GM19395 (cell line): Measurements from ENCODE around the gene ATF3.

Experiments used
- ATAC-seq: cut with Tn5 transposase; IDR thresholded peaks from one replicate; pipeline ENCODE4 v1.9.1; 2021; ENCODE audit warnings: mild to moderate bottlenecking, moderate library complexity; ENCODE audit not compliant: unreplicated experiment

Gene ATF3

GRCh38 chr1:212607913-212608391 lies 609 bp upstream of the ATF3 start:
- ATAC-seq = peak; percentile 8

DNA sequence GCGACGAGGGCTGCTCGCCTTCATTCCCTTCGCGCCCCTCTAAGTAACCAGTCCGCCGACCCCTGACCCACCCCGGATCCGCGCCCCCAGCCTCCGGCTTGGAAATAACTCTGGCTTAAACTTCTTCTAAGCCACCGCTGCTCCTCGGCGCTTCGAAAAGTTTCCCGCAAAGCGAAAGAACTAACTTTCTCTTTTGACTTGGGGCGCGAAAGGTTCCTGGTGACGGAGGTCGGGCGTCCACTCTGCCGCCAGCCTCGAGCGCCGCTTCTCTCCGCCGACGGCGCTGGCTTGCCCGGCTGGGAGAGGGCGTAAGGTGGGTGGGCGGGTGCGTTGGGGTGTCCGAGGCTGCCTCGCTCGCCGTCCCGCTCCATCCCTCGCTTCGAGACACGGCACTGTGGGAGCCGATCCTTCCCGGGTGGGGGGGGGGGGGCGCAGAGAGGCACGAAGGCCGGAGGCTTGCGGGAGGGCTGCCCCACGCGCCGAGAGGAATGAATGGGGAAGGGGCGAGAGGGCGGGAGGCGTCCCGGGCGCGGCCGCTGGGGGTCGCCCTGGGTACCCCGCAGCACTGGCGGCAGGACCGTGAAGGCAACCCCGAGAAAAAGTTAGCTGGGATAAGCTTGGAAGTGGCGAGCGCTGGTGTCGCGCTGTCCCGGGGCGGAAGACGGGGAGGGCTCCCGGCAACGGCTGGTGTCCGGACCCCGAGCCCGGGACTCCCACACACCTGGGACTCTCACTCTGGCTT lies 569 bp downstream of the ATF3 start:
- ATAC-seq = peak; percentile 28

DNA sequence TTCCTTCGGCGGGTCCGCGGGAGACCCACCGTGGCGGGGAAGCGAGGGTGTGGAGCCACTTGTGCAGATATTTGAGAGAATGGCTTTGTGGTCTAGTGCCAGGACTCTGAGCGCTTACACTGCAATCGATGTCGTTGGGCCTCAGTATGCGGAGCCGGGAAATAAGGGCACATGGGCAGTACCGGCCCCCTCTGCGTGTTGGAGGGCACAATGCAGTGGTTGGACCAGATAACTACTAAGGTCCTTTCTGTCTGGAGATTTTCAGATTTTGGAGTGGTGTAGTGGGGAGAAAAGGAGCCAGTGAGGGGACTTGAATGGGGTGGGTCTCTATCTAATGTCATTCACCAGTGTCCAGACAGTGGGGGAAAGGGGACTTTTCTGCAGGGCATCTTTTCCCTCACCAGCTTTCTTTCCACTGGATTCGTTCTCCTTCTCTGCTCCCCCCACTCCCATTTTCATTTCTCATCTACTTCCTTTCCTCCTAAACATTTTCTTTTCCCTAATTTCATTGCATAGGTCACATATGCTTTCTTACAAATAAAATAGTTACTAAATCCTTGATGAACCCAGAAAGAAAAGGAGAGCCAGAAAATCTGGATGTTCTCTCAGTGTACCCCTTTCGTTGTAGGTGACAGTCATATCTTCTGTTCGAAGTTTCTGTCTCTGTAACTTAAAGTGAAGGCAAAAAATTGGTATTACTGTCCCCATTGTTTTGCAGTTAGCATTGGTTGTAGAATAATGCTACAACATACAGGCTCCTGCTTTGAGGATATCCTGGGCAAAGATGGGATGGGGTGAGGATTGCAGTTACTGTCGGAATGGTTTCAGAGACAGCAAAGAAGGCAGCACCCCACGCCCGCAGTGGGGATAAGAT lies 1.4 kb downstream of the ATF3 start:
- peak; percentile 2 for ATAC-seq

DNA sequence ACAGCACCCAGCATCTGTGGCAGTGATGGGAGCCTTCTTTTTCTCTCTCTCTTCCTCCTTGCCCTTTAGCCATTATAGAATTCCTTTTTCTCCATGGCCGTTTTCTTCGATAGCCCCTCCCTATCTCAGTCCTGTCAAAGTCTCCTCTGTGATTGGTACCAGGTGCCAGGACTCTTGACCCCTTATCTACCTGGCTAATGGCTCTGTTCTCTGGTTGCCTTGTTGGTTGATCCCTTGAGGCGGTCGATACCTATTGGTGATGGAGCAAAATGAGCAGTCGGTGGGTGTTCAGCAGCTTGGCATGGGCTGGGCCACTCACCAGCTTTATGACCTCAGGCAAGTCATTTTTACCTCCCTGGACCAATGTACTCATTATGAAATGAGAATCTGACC lies 2.0 kb downstream of the ATF3 start:
- ATAC-seq = no peak

GRCh38 chr1:212611000-212611948 lies 2.7 kb downstream of the ATF3 start:
- no peak for ATAC-seq

- no peak for ATAC-seq
These were observed 3.7 kb downstream of the ATF3 start for GRCh38 chr1:212612041-212612961.

GRCh38 chr1:212613440-212614335 lies 5.1 kb downstream of the ATF3 start:
- ATAC-seq = no peak

DNA sequence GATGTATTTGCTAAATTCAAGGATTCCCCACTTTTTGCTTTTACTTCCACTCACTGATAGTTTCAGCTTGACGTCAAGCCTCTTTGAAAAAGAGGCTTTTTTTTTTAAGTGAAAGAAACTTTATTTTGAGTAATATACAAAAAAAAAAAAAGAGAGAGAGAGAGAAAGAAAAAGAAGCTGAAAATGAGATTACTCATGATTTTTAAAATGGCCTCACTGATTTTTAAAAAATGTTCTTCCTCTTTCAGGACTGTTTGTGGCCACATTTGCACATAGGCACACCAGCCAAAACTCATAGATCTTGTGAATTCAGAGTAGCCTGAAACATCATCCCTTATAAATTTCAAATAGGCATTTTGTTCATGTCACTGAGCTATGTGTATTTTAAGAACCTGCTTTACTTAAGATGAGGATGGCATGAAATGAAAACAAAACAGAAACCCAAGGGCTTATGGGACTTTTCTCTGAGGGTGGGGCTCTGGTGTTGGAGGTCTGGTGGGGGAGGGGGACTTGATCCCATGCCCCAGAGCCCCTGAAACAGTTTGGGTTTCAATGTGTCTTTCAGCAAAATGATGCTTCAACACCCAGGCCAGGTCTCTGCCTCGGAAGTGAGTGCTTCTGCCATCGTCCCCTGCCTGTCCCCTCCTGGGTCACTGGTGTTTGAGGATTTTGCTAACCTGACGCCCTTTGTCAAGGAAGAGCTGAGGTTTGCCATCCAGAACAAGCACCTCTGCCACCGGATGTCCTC lies 6.1 kb downstream of the ATF3 start:
- ATAC-seq = no peak

DNA sequence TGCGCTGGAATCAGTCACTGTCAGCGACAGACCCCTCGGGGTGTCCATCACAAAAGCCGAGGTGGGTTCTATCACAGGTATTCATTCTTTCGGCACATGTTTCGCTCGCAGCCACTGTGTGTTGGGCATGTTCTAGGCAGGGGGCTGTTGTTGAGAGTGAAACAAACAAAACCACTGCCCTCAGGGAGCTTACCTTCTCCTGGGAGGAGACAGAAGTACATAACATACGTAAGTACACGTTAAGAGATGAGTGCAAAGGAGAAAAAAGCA lies 6.6 kb downstream of the ATF3 start:
- no peak for ATAC-seq

DNA sequence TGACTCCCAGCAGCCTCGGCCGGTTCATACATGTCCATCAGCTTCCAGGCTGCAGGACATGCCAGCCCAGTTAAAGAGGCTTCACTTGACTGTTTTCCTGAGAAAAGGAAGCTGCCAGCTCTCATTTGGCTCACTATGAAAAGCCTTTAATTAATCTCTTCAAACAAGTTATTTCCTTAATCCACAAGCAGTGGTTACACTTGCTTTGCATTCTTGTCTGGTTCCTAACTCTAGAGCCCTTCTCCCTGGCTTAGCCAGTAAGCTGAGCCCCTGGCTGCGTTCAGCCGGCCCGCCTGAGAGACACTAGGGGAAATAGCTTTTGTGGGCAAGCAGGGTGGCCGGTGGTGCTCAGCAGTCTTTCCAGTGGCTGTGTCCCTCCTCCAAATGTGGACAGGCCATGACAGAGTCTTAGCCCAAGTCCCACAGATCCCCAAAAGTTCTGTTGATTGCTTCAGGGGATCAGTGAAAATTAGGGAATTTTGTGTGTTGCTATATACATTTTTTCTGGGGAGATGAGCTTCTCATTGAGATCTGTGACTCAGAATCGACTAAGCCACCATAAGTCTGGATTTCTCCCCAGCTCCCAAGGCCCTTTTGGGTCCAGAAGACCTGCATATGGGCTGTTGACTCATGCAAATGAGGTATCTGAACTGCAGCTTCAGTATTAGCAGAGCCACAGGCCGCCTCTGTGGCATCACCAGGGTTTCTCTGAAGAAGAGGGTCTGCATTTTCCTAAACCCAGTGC lies 10.1 kb downstream of the ATF3 start:
- ATAC-seq = no peak

GRCh38 chr1:212620293-212620692 lies 11.7 kb downstream of the ATF3 start:
- ATAC-seq = no peak

DNA sequence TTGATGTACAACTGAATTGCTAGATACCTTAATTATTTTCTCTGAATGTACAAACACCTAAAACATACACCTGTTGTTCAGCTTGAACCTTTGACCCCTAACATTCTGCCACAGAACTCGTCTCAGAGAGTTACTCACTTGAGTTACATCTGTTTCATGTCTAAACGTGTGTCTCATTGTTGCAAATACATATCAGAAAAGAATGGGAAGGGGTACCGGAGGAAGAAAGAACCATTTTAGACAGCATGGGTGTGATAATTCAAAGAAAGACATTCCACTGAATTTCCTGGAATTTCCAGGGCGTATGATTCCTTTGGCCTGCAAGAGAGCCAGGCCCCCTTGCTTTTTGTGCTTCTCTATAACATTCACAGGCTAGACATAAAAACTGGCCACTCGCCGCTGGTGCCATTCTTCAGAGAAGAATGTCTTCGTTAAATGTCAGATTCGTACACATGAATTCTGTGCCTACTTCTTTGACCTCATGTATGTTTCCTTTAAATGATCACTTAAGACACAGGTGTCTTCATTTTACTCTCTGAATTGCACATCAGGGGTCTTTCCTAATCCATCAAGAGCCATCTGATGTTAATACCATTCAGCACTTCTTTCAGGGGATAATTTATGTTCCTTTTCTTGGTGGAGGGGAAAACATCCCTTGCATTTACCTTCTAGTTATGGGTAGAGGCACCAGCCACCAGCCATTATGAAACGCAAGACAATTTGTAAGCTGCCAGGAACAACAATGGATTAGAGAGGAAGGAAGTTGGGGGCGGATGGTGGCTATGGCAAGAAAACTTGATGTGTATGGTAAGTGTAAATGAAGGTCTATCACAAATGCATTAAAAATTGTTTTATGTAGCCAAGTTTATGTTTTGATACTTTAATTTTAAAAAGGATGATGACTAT lies 12.7 kb downstream of the ATF3 start:
- ATAC-seq = no peak

GRCh38 chr1:212621949-212622305 lies 13.4 kb downstream of the ATF3 start:
- no peak for ATAC-seq

DNA sequence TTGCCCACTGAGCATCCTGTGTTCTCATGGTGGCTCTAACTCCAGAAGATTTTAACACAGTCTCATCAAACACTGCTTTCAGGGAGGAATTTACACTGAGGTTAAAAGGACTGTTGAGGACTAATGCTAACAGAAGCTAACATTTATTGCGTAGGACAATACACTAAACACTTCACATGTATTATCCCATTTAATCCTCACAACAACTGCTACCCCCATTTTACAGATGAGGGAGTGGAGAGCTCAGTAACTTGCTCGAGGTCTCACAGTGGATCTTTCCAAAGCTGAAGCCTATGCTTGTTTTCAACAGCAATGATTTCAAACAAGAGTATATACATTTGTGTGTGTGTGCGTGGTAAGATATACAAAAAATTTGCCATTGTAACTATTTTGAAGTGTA lies 13.9 kb downstream of the ATF3 start:
- no peak for ATAC-seq

DNA sequence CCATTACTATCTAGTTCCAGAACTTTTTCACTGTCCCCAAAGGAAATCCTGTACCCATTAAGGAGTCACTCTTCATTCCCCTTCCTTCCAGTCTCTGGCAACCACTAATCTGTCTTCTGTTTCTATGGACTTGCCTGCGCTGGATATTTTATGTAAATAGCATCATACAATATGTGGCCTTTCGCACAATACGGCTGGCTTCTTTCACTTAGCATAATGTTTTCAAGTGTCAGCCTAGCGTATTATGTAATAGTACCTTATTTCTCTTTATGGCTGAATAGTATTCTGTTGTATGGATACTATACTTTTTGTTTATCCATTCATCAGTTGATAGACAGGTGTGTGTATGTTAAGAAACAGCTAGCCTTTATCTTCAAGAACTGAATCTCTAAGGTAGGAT lies 14.3 kb downstream of the ATF3 start:
- no peak for ATAC-seq

DNA sequence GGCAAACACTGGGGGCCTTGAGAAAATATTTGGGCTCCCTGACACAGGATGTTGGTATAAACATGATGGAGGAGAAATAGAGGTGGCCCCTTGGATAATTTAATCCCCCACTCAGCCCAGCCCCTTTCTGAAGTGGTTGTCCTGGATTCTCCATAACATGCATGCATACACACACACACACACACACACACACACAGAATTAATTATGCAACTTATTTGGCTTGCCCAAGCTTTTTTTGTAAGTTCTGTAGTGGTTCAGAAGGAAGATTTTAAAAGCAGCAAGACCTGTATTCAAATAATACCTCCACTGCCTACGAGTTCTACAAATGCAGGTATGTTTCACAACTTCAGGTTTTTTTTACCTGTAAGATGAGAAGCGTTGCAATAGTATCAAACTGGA lies 15.0 kb downstream of the ATF3 start:
- ATAC-seq = no peak

- ATAC-seq = no peak
These were observed 16.5 kb downstream of the ATF3 start for GRCh38 chr1:212624976-212625501.
